WTC11 (cell line): Measurements from ENCODE around the gene TFCP2. TPM values are rescaled to one million over a fixed set of nuclear protein-coding genes. Genes with fewer than 3 reads are reported as not detected.

Source experiments
- ATAC-seq: fragments of 200-7000 bp; cut with Tn5 transposase; 2 replicates; pipeline ENCODE4 v1.10.0; 2021; ENCODE audit warnings: mild to moderate bottlenecking, moderate library complexity
- CTCF ChIA-PET: fragments of 300-600 bp; sonication (Branson Sonifier 250); formaldehyde crosslinking; loops from one replicate; lab custom pipeline; 2021; ENCODE audit warnings: antibody characterized with exemption; lab: Charles Lee
- POLR2A ChIA-PET: fragments of 350-600 bp; sonication (Branson Sonifier 250); formaldehyde crosslinking; loops from one replicate; lab custom pipeline; 2021; ENCODE audit warnings: antibody characterized with exemption; lab: Charles Lee
- DNase-seq: peaks from one replicate; pipeline ENCODE4 v3.0.0; 2021; ENCODE audit warnings: low spot score
- H3K27ac Mint-ChIP-seq: 2 replicates; pipeline ENCODE4 v1.8.0; 2021; ENCODE audit warnings: mixed read lengths
- H3K27me3 Mint-ChIP-seq: 2 replicates; pipeline ENCODE4 v1.8.0; 2021; ENCODE audit warnings: low read depth, mild to moderate bottlenecking, moderate library complexity, mixed read lengths
- H3K36me3 Mint-ChIP-seq: 2 replicates; pipeline ENCODE4 v1.8.0; 2021; ENCODE audit warnings: mixed read lengths
- H3K4me1 Mint-ChIP-seq: 2 replicates; pipeline ENCODE4 v1.8.0; 2022; ENCODE audit warnings: mixed read lengths
- H3K4me3 Mint-ChIP-seq: 2 replicates; pipeline ENCODE4 v1.8.0; 2021; ENCODE audit warnings: mild to moderate bottlenecking, moderate library complexity, mixed read lengths
- H3K9me3 Mint-ChIP-seq: 2 replicates; pipeline ENCODE4 v1.8.0; 2021; ENCODE audit warnings: mixed read lengths
- ATF6 ChIP-seq: sonication (generic); formaldehyde crosslinking; IDR thresholded peaks from 2 replicates; pipeline ENCODE4 v1.8.1; 2023; ENCODE audit warnings: mild to moderate bottlenecking, missing genetic modification reagents
- ELF4 ChIP-seq: sonication (generic); formaldehyde crosslinking; IDR thresholded peaks from 2 replicates; pipeline ENCODE4 v1.8.1; 2022; ENCODE audit warnings: low read depth, mild to moderate bottlenecking, moderate library complexity, missing genetic modification reagents
- EMX1 ChIP-seq: fragments of 250-450 bp; sonication (Bioruptor Pico); IDR thresholded peaks from 2 replicates; pipeline ENCODE4 v1.8.0; 2021; ENCODE audit warnings: mild to moderate bottlenecking
- HMGA2 ChIP-seq: fragments of 250-450 bp; sonication (Bioruptor Pico); IDR thresholded peaks from 2 replicates; pipeline ENCODE4 v1.4.0; 2021; ENCODE audit warnings: mild to moderate bottlenecking, moderate library complexity
- MLX ChIP-seq: sonication (generic); formaldehyde crosslinking; IDR thresholded peaks from 2 replicates; pipeline ENCODE4 v1.8.1; 2023; ENCODE audit warnings: mild to moderate bottlenecking, missing genetic modification reagents, moderate library complexity
- NR1H2 ChIP-seq: sonication (generic); formaldehyde crosslinking; IDR thresholded peaks from 2 replicates; pipeline ENCODE4 v1.9.0; 2021; ENCODE audit warnings: mild to moderate bottlenecking, moderate library complexity, missing genetic modification reagents
- OVOL2 ChIP-seq: fragments of 250-450 bp; sonication (Bioruptor Pico); IDR thresholded peaks from 2 replicates; pipeline ENCODE4 v1.9.0; 2021; ENCODE audit warnings: mild to moderate bottlenecking, borderline replicate concordance
- PRRX2 ChIP-seq: fragments of 250-450 bp; sonication (Bioruptor Pico); IDR thresholded peaks from 2 replicates; pipeline ENCODE4 v1.8.0; 2021; ENCODE audit warnings: mild to moderate bottlenecking
- RORB ChIP-seq: fragments of 250-450 bp; sonication (Bioruptor Pico); IDR thresholded peaks from 2 replicates; pipeline ENCODE4 v1.9.0; 2021; ENCODE audit warnings: mild to moderate bottlenecking
- ZNF219 ChIP-seq: sonication (generic); formaldehyde crosslinking; IDR thresholded peaks from 2 replicates; pipeline ENCODE4 v1.8.0; 2023; ENCODE audit warnings: missing genetic modification reagents, mild to moderate bottlenecking, borderline replicate concordance
- ZNF232 ChIP-seq: sonication (generic); formaldehyde crosslinking; IDR thresholded peaks from 2 replicates; pipeline ENCODE4 v1.8.0; 2022; ENCODE audit warnings: mild to moderate bottlenecking, missing genetic modification reagents
- total RNA-seq: library from RNA; stranded (reverse); gene quantifications from 3 replicates; pipeline ENCODE4 v1.2.3, GENCODE V29; 2021
- TF ChIP-seq, protein P1 (sequence below): fragments of 200-600 bp; IDR thresholded peaks from 2 replicates; pipeline ENCODE4 v1.8.0; 2022; ENCODE audit warnings: antibody characterized with exemption
- TF ChIP-seq, protein P2 (sequence below): sonication (generic); formaldehyde crosslinking; IDR thresholded peaks from 2 replicates; pipeline ENCODE4 v1.8.1; 2023; ENCODE audit warnings: mild to moderate bottlenecking, missing genetic modification reagents, borderline replicate concordance
- TF ChIP-seq, protein P3 (sequence below): fragments of 250-450 bp; sonication (Bioruptor Pico); IDR thresholded peaks from 2 replicates; pipeline ENCODE4 v1.9.0; 2021; ENCODE audit warnings: mild to moderate bottlenecking
- TF ChIP-seq, protein P4 (sequence below): sonication (generic); formaldehyde crosslinking; IDR thresholded peaks from 2 replicates; pipeline ENCODE4 v1.8.0; 2023; ENCODE audit warnings: missing genetic modification reagents, mild to moderate bottlenecking, borderline replicate concordance

TFCP2 gene
- total RNA-seq, 1 experiment from 2014 or later = 35.4 TPM

GRCh38 chr12:51192284-51192671 lies 19.3 kb upstream of the TFCP2 start:
- ChIA-PET CTCF (interaction anchor here (1.0 kb wide), 1 partner anchor 149 kb away, joined by 4 read pairs; no protein-coding TSS in a partner anchor), POLR2A (no interaction called here)
- H3K4me1 Mint-ChIP-seq = 0 out of 2 replicates have a peak, but pooled peaks cover 2% of the 10 kb centered on the region
- no peak overlapping the region for H3K27ac Mint-ChIP-seq
- no peak for TF ChIP-seq PRRX2 (CRISPR knock-in tag)
- TF ChIP-seq, protein P1, sequence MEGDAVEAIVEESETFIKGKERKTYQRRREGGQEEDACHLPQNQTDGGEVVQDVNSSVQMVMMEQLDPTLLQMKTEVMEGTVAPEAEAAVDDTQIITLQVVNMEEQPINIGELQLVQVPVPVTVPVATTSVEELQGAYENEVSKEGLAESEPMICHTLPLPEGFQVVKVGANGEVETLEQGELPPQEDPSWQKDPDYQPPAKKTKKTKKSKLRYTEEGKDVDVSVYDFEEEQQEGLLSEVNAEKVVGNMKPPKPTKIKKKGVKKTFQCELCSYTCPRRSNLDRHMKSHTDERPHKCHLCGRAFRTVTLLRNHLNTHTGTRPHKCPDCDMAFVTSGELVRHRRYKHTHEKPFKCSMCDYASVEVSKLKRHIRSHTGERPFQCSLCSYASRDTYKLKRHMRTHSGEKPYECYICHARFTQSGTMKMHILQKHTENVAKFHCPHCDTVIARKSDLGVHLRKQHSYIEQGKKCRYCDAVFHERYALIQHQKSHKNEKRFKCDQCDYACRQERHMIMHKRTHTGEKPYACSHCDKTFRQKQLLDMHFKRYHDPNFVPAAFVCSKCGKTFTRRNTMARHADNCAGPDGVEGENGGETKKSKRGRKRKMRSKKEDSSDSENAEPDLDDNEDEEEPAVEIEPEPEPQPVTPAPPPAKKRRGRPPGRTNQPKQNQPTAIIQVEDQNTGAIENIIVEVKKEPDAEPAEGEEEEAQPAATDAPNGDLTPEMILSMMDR = no peak
- TF ChIP-seq OVOL2 (CRISPR knock-in tag) = no peak
- TF ChIP-seq HMGA2 (CRISPR knock-in tag) = no peak
- no peak for TF ChIP-seq ELF4 (CRISPR knock-in tag)
- no peak for TF ChIP-seq NR1H2
- no peak for TF ChIP-seq EMX1 (CRISPR knock-in tag)
- no peak for TF ChIP-seq ZNF219 (CRISPR knock-in tag)
- no peak for TF ChIP-seq ZNF232 (CRISPR knock-in tag)
- no peak for TF ChIP-seq ATF6 (CRISPR knock-in tag)
- TF ChIP-seq, protein P2, sequence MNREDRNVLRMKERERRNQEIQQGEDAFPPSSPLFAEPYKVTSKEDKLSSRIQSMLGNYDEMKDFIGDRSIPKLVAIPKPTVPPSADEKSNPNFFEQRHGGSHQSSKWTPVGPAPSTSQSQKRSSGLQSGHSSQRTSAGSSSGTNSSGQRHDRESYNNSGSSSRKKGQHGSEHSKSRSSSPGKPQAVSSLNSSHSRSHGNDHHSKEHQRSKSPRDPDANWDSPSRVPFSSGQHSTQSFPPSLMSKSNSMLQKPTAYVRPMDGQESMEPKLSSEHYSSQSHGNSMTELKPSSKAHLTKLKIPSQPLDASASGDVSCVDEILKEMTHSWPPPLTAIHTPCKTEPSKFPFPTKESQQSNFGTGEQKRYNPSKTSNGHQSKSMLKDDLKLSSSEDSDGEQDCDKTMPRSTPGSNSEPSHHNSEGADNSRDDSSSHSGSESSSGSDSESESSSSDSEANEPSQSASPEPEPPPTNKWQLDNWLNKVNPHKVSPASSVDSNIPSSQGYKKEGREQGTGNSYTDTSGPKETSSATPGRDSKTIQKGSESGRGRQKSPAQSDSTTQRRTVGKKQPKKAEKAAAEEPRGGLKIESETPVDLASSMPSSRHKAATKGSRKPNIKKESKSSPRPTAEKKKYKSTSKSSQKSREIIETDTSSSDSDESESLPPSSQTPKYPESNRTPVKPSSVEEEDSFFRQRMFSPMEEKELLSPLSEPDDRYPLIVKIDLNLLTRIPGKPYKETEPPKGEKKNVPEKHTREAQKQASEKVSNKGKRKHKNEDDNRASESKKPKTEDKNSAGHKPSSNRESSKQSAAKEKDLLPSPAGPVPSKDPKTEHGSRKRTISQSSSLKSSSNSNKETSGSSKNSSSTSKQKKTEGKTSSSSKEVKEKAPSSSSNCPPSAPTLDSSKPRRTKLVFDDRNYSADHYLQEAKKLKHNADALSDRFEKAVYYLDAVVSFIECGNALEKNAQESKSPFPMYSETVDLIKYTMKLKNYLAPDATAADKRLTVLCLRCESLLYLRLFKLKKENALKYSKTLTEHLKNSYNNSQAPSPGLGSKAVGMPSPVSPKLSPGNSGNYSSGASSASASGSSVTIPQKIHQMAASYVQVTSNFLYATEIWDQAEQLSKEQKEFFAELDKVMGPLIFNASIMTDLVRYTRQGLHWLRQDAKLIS = no peak
- TF ChIP-seq MLX = no peak
- no peak for TF ChIP-seq RORB (CRISPR knock-in tag)
- TF ChIP-seq, protein P3, sequence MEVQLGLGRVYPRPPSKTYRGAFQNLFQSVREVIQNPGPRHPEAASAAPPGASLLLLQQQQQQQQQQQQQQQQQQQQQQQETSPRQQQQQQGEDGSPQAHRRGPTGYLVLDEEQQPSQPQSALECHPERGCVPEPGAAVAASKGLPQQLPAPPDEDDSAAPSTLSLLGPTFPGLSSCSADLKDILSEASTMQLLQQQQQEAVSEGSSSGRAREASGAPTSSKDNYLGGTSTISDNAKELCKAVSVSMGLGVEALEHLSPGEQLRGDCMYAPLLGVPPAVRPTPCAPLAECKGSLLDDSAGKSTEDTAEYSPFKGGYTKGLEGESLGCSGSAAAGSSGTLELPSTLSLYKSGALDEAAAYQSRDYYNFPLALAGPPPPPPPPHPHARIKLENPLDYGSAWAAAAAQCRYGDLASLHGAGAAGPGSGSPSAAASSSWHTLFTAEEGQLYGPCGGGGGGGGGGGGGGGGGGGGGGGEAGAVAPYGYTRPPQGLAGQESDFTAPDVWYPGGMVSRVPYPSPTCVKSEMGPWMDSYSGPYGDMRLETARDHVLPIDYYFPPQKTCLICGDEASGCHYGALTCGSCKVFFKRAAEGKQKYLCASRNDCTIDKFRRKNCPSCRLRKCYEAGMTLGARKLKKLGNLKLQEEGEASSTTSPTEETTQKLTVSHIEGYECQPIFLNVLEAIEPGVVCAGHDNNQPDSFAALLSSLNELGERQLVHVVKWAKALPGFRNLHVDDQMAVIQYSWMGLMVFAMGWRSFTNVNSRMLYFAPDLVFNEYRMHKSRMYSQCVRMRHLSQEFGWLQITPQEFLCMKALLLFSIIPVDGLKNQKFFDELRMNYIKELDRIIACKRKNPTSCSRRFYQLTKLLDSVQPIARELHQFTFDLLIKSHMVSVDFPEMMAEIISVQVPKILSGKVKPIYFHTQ (CRISPR knock-in tag) = no peak
- TF ChIP-seq, protein P4, sequence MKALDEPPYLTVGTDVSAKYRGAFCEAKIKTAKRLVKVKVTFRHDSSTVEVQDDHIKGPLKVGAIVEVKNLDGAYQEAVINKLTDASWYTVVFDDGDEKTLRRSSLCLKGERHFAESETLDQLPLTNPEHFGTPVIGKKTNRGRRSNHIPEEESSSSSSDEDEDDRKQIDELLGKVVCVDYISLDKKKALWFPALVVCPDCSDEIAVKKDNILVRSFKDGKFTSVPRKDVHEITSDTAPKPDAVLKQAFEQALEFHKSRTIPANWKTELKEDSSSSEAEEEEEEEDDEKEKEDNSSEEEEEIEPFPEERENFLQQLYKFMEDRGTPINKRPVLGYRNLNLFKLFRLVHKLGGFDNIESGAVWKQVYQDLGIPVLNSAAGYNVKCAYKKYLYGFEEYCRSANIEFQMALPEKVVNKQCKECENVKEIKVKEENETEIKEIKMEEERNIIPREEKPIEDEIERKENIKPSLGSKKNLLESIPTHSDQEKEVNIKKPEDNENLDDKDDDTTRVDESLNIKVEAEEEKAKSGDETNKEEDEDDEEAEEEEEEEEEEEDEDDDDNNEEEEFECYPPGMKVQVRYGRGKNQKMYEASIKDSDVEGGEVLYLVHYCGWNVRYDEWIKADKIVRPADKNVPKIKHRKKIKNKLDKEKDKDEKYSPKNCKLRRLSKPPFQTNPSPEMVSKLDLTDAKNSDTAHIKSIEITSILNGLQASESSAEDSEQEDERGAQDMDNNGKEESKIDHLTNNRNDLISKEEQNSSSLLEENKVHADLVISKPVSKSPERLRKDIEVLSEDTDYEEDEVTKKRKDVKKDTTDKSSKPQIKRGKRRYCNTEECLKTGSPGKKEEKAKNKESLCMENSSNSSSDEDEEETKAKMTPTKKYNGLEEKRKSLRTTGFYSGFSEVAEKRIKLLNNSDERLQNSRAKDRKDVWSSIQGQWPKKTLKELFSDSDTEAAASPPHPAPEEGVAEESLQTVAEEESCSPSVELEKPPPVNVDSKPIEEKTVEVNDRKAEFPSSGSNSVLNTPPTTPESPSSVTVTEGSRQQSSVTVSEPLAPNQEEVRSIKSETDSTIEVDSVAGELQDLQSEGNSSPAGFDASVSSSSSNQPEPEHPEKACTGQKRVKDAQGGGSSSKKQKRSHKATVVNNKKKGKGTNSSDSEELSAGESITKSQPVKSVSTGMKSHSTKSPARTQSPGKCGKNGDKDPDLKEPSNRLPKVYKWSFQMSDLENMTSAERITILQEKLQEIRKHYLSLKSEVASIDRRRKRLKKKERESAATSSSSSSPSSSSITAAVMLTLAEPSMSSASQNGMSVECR (CRISPR knock-in tag) = no peak
- H3K36me3 Mint-ChIP-seq = no peaks in the 10 kb centered on the region
- no peaks in the 10 kb centered on the region for H3K9me3 Mint-ChIP-seq
- DNase-seq = no peak
- no peak for ATAC-seq
- H3K4me3 Mint-ChIP-seq = no peak overlapping the region
- H3K27me3 Mint-ChIP-seq = no peaks in the 10 kb centered on the region
